GM12874 (cell line): ENCODE data around the gene NARS2.

Experiments used
- TF ChIP-seq, protein P1 (sequence below): IDR thresholded peaks from 2 replicates; pipeline ENCODE4 v1.5.1; 2011; ENCODE audit warnings: low read depth, mild to moderate bottlenecking, control low read depth, low read length, moderate library complexity; ENCODE audit not compliant: insufficient read depth

Gene NARS2

DNA sequence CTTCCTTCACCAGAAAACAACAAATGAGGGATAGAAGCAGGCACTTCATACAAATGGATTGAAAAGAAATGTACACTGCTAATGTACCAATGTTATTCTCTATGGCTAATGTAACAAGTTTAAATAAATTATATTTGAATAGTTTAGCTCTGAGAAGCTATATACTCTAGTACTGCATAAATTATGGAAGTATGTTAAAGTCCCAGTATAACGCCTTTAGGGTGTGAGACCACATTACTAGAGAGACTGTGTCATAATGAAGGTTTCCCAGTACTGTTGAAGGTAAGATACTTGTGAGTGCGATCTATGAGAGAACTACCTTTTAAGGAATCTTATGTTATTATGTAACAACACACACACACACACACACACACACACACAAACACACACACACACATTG is 117.2 kb downstream of the NARS2 start:
- TF ChIP-seq, protein P1, sequence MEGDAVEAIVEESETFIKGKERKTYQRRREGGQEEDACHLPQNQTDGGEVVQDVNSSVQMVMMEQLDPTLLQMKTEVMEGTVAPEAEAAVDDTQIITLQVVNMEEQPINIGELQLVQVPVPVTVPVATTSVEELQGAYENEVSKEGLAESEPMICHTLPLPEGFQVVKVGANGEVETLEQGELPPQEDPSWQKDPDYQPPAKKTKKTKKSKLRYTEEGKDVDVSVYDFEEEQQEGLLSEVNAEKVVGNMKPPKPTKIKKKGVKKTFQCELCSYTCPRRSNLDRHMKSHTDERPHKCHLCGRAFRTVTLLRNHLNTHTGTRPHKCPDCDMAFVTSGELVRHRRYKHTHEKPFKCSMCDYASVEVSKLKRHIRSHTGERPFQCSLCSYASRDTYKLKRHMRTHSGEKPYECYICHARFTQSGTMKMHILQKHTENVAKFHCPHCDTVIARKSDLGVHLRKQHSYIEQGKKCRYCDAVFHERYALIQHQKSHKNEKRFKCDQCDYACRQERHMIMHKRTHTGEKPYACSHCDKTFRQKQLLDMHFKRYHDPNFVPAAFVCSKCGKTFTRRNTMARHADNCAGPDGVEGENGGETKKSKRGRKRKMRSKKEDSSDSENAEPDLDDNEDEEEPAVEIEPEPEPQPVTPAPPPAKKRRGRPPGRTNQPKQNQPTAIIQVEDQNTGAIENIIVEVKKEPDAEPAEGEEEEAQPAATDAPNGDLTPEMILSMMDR, result no peak

DNA sequence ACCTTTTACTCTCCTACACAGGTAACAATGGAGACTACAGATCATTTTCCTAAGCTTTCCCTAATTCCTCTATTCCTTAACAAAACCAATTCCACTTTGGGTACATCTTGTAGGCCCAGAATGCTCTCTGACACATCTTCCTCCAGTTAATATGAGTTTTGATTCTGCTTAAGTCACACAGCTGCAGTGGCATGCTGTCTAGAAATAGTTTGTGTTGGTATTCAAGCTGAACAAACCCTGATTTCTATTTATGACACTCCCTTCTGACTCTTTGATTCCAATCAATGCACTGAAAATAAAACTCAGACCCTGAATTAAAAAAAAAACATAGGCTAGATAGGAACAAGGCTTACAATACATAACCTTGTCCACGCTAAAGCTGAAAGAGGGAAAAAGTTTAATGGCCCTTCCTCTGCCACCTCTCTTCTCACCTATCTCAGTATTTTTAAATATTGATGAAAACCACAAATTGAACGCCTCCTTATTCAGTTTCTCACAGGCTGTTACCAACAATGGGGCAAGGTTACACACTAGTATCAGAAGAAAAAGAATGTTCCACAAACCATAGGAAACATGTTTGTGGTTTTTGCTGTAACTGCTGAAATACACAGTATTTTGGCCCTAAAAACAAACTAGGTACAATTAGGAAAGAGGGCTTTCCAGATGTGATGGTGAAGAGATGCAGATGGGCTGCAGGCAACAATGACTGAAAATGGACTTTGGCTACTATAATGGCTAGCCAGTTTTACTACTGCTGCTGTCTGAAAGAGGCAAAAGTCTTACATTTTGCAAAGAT is 121.3 kb downstream of the NARS2 start:
- TF ChIP-seq, protein P1, result no peak

DNA sequence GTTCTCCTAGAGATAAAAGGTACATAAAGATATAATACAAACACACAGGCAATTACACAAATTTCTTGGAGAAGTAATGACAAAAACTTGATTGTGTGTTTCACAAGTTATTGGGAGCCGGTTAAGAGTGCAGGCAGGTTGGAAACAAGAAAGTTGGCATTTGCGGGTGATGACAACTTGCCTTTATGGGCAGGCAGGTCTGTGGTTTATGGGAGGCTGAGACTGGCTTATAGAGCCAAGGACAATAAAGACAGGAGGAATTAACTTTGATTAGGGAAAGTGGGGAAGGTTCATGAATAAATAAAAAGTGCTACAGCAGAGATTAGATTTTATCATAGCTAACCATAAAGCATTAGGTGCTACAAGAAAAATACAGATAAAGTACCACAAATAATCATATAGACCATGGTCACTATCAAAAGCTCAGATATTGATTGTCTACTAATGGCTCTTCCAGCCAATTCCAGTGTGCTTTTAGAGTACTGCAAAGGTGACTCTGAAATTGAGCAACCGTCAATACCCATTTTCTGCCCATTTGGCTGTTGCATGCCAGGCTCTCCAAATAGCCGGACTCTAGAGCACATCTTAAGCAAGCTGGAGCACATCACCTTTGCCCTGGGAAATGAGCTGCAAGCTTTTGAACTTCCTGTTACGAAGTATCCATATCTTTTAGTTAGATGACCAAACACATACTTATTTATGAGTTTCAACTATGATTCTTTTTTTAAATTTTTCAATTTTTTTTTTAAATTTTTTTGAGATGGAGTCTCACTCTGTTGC is 123.1 kb downstream of the NARS2 start:
- TF ChIP-seq, protein P1, result no peak

DNA sequence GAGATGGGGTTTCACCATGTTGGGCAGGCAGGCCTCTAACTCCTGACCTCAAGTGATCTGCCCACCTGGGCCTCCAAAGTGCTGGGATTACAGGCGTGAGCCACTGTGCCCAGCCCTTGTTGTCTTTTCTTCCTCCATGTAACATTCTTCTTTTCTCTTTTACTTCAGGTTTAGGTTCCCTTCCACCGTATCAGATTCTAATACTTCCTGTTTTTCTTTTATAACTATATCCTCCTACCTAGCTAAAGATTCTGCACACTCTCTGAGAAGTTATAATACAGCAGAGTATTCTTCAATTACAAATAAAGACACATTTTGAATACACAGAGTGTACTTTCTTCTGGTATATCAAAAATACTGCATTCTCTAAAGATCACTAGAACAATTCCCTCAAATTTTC is 123.8 kb downstream of the NARS2 start:
- TF ChIP-seq, protein P1, result no peak

DNA sequence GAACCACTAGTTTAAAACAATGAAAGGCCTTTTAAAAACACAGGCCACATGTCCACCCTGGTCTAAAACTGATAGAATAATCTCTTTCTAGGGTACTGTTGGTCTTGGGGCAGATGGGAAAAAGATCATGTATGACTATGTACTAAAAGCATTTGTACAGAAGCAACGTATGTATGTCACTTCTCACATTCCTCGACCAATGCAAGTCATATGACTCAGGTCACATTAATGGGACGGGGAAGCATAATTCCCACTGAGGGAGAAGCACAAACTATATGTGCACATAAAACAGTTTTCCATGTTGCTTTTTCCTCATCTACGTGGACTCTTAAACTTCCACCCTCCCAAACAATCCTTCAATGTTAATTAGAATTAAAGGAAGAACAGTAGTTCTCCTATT is 124.8 kb downstream of the NARS2 start:
- TF ChIP-seq, protein P1, result no peak

DNA sequence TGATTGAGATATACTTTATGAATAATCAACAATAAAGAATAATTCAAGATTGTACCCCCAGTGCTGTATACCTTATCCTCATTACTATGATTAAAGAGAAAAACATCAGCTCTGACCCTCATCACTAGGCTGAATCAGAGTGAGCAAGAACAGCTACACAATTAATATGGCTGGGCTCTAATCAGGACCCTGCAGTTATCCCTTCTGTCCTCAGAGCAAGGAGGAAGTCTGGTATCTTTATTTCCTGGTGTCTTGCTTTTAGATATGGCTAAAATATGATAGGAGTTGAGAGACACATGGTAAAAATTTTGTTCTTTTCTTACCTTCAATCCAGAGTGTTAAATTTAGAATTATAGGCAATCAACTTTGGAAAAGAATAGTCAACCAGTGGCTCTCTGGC is 128.5 kb downstream of the NARS2 start:
- TF ChIP-seq, protein P1, result no peak

DNA sequence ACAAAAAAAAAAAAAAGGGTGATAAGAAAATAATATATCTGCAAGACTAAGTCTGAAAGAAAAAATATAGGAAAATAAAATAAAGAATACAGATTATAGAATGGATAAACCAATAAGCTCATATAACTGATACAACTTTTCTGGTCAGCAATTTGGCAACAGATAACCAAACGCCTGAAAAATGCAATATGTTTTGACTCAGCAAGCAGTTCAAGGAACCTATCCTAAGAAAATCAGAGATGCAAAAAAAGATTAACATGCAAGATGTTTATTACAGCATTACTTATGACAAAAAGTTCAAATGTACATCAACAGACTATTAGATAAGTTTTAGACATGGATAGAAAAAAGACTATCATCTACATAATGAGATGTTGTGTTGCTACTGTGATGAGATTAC is 129.9 kb downstream of the NARS2 start:
- TF ChIP-seq, protein P1, result no peak
